Mesenchymal stem cell (in vitro differentiated cells and primary cell): ENCODE results near the gene POLR2F.
"Not testable (repeated sequence)": the region's sequence is repeated elsewhere in the genome, so short reads cannot be mapped to it uniquely, and the experiment has no call there.

Experiments used
- DNase-seq: peaks from one replicate; pipeline ENCODE4 v3.0.0-alpha.2; 2013
- H2AFZ ChIP-seq: one replicate; pipeline ENCODE4 v1.6.1; 2013; ENCODE audit warnings: low read depth, mild to moderate bottlenecking, control low read depth, inconsistent platforms, low read length, moderate library complexity
- H2AK5ac ChIP-seq: 2 replicates; pipeline ENCODE4 v1.6.1; 2013; ENCODE audit warnings: low read length, moderate library complexity, mild to moderate bottlenecking, inconsistent platforms; ENCODE audit not compliant: severe bottlenecking
- H2BK120ac ChIP-seq: one replicate; pipeline ENCODE4 v1.6.1; 2013; ENCODE audit warnings: low read depth, mild to moderate bottlenecking, inconsistent platforms, low read length, moderate library complexity
- H2BK12ac ChIP-seq, 2 experiments: one replicate each; pipeline ENCODE4 v1.6.1; 2013; ENCODE audit warnings: inconsistent platforms in 2 of 2, low read length in 2 of 2, mild to moderate bottlenecking in 2 of 2, moderate library complexity in 2 of 2, control low read depth in 1 of 2
- H2BK15ac ChIP-seq: one replicate; pipeline ENCODE4 v1.6.1; 2013; ENCODE audit warnings: mild to moderate bottlenecking, low read depth, inconsistent platforms; ENCODE audit not compliant: poor library complexity, severe bottlenecking
- H2BK5ac ChIP-seq: 2 replicates; pipeline ENCODE4 v1.6.1; 2013; ENCODE audit warnings: low read depth, mild to moderate bottlenecking, low read length, control low read depth, inconsistent platforms; ENCODE audit not compliant: poor library complexity, severe bottlenecking
- H3K14ac ChIP-seq, 2 experiments: one replicate each; pipeline ENCODE4 v1.6.1; 2013; ENCODE audit warnings: inconsistent platforms in 2 of 2, low read length in 2 of 2, control low read depth in 1 of 2, mild to moderate bottlenecking in 1 of 2, moderate library complexity in 1 of 2
- H3K18ac ChIP-seq, 2 experiments: one replicate each; pipeline ENCODE4 v1.6.1; 2013; ENCODE audit warnings: inconsistent platforms in 2 of 2, low read length in 2 of 2, control low read depth in 1 of 2, low read depth in 1 of 2, mild to moderate bottlenecking in 1 of 2
- H3K23ac ChIP-seq, 2 experiments: one replicate each; pipeline ENCODE4 v1.6.1; 2013; ENCODE audit warnings: inconsistent platforms in 2 of 2, low read length in 2 of 2, mild to moderate bottlenecking in 2 of 2, moderate library complexity in 2 of 2, control low read depth in 1 of 2
- H3K27ac ChIP-seq: 2 replicates; pipeline ENCODE4 v1.5.1; 2013; ENCODE audit warnings: mild to moderate bottlenecking, moderate library complexity, low read length, control low read depth, inconsistent platforms; ENCODE audit not compliant: poor library complexity, severe bottlenecking
- H3K27me3 ChIP-seq, 2 experiments: 2 replicates each; pipeline versions ENCODE4 v1.6.1 to v1.7.0; 2013; ENCODE audit warnings: low read length in 2 of 2, mild to moderate bottlenecking in 2 of 2, moderate library complexity in 2 of 2, control low read depth in 1 of 2, inconsistent platforms in 1 of 2; ENCODE audit not compliant: control insufficient read depth in 1 of 2, insufficient read depth in 1 of 2
- H3K36me3 ChIP-seq, 2 experiments: 2 replicates each; pipeline versions ENCODE4 v1.6.1 to v1.7.0; 2013; ENCODE audit warnings: low read length in 2 of 2, control low read depth in 1 of 2, inconsistent platforms in 1 of 2, low read depth in 1 of 2, mild to moderate bottlenecking in 1 of 2; ENCODE audit not compliant: insufficient read depth in 2 of 2, control insufficient read depth in 1 of 2
- H3K4ac ChIP-seq, 2 experiments: one replicate each; pipeline ENCODE4 v1.6.1; 2013; ENCODE audit warnings: inconsistent platforms in 2 of 2, low read length in 2 of 2, mild to moderate bottlenecking in 2 of 2, moderate library complexity in 2 of 2, control low read depth in 1 of 2, low read depth in 1 of 2
- H3K4me1 ChIP-seq: 2 replicates; pipeline ENCODE4 v1.6.1; 2013; ENCODE audit warnings: low read depth, low read length, control low read depth; ENCODE audit not compliant: control insufficient read depth, insufficient read depth
- H3K4me2 ChIP-seq: 2 replicates; pipeline ENCODE4 v1.6.1; 2013; ENCODE audit warnings: low read length, mild to moderate bottlenecking, inconsistent platforms; ENCODE audit not compliant: poor library complexity, severe bottlenecking
- H3K4me3 ChIP-seq, 2 experiments: 2 replicates each; pipeline versions ENCODE4 v1.5.1 to v1.7.0; 2013; ENCODE audit warnings: low read length in 2 of 2, mild to moderate bottlenecking in 2 of 2, control low read depth in 1 of 2, low read depth in 1 of 2; ENCODE audit not compliant: insufficient read depth in 1 of 2
- H3K79me1 ChIP-seq: replicated peaks from 2 replicates; pipeline ENCODE4 v1.6.1; 2013; ENCODE audit warnings: mild to moderate bottlenecking, control low read depth, low read length, inconsistent platforms; ENCODE audit not compliant: poor library complexity, severe bottlenecking
- H3K9ac ChIP-seq: 2 replicates; pipeline ENCODE4 v1.7.0; 2013; ENCODE audit warnings: mild to moderate bottlenecking, low read length, moderate library complexity
- H3K9me3 ChIP-seq: 2 replicates; pipeline ENCODE4 v1.7.0; 2013; ENCODE audit warnings: mild to moderate bottlenecking, low read length; ENCODE audit not compliant: control insufficient read depth
- H4K8ac ChIP-seq: one replicate; pipeline ENCODE4 v1.6.1; 2013; ENCODE audit warnings: inconsistent platforms, mild to moderate bottlenecking, low read length, moderate library complexity
- H4K91ac ChIP-seq: one replicate; pipeline ENCODE4 v1.6.1; 2013; ENCODE audit warnings: mild to moderate bottlenecking, low read length, inconsistent platforms
- WGBS: methylation state at CpG from one replicate; pipeline ENCODE4 v1.1.7; 2013; ENCODE audit warnings: mixed read lengths; 5-methylcytosine and 5-hydroxymethylcytosine counted together

Gene POLR2F

DNA sequence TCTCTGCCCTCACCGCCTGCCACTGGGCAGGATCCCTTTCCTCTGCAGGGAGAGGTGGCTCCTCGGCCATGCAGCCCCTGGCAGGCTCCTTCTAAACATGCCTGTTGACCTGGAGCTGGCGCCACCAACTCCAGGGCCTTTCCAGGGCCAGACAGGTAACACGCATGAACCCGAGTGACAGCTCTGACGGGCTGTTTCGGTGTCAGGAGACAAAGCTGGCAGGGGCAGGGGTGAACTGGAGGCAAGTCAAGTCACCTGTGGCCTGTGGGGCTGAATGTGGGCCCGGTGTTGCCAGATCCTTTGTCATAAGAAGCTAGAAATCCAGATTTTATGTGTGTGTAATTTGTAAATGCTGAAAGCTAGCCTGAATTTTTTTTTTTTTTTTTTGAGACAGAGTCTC lies 11.4 kb upstream of the POLR2F start:
- Histone ChIP-seq H3K9ac (no peak overlapping the region), H3K14ac (no peak overlapping the region), H3K4me1 (peaks cover 13% of the 10 kb centered on the region), H3K27ac (no peak overlapping the region), H3K79me1 (peaks cover 15% of the 10 kb centered on the region), H3K36me3 (peaks cover 65 to 74% of the 10 kb centered on the region in 2 experiments), H2BK5ac (no peak overlapping the region), H4K8ac (no peak overlapping the region), H2BK15ac (no peak overlapping the region), H2BK120ac (no peak overlapping the region), H2BK12ac (no peak overlapping the region), H3K4ac (no peak overlapping the region), H4K91ac (no peak overlapping the region), H2AFZ (no peak overlapping the region), H3K4me3 (no peak overlapping the region), H2AK5ac (no peak overlapping the region), H3K23ac (no peak overlapping the region), H3K27me3 (no peaks in the 10 kb centered on the region), H3K4me2 (no peak overlapping the region), H3K9me3 (no peaks in the 10 kb centered on the region), H3K18ac (no peak overlapping the region)
- DNase-seq: no peak
- 97% methylated on average over 8 of the region's 8 CpGs for WGBS

DNA sequence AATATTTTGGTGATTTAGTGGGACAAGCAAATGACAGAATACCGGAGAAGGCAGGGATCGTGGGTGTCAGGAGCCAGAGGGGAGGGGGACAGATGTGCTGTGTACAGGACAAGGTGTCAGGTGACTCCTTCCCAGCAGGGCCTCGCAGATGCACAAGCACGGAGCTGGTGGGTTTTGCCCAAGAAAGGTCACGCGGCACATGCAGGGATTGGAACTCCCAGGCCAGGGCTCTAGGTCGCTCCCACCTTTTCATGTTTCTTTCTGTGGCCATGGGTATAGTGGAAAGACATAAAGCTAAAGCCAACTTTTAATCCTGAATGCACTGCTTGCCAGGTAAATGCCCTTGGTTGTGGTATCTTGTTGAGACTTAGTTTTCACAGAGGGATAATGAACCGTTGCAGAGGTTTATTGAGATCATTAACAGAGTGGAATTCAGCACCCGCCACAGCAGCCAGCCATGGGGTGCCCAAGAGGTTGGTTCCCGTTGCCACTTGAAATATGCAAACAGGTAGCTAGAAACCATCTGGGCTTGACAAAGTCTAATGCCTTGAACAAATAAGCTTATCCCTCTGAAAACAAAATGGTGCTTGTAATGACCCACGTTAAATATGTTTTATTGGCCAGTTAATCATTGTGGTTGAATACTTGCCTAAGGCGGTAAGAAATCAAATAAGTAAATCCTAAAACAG lies 10.2 kb upstream of the POLR2F start:
- Histone ChIP-seq H3K27ac (peak overlapping the region; percentile 30), H3K36me3 (peaks cover 56 to 64% of the 10 kb centered on the region in 2 experiments), H2BK12ac (no peak overlapping the region), H3K4me2 (peak overlapping the region; percentile 26), H3K4me1 (peaks cover 13% of the 10 kb centered on the region), H3K14ac (no peak overlapping the region), H2BK5ac (peak overlapping the region; percentile 22), H3K79me1 (peaks cover 10% of the 10 kb centered on the region), H4K8ac (no peak overlapping the region), H2BK15ac (no peak overlapping the region), H3K9me3 (no peaks in the 10 kb centered on the region), H3K27me3 (no peaks in the 10 kb centered on the region), H3K18ac (no peak overlapping the region), H2AK5ac (no peak overlapping the region), H2BK120ac (no peak overlapping the region), H2AFZ (no peak overlapping the region), H3K23ac (peak overlapping the region in 1 of 2 experiments; percentile 26), H3K4ac (no peak overlapping the region), H3K4me3 (no peak overlapping the region), H3K9ac (no peak overlapping the region), H4K91ac (no peak overlapping the region)
- 95% methylated on average over 10 of the region's 12 CpGs for WGBS
- DNase-seq: no peak

DNA sequence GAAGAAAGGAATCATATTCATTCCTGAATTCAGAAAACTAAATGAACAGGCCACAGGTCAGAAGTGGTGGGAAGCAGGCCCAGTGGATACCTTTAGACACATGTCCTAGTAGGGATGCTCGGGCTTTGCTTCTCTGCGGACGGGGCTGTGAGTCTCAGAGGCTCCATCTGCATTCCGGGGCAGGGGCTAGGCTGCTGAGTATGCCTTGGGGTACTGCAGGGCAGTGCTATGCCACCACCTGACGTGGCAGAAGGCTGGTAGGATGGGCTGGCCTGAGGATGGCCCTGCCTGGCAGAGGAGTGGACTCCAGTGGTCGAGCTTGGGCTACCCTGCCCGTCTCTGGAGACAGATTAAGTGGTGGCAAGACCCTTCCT lies 9.7 kb upstream of the POLR2F start:
- H3K9ac ChIP-seq: no peak overlapping the region
- H3K9me3 ChIP-seq: no peaks in the 10 kb centered on the region
- WGBS: 90% methylated on average over 7 of the region's 7 CpGs
- peak overlapping the region; percentile 34 for H4K91ac ChIP-seq
- no peak overlapping the region for H2BK15ac ChIP-seq
- no peak overlapping the region for H2BK12ac ChIP-seq
- peak overlapping the region; percentile 70 for H2AK5ac ChIP-seq
- no peak overlapping the region for H3K14ac ChIP-seq
- no peak overlapping the region for H2BK5ac ChIP-seq
- no peak overlapping the region for H3K23ac ChIP-seq
- H3K4ac ChIP-seq: no peak overlapping the region
- peaks cover 10% of the 10 kb centered on the region for H3K79me1 ChIP-seq
- H3K18ac ChIP-seq: no peak overlapping the region
- H2BK120ac ChIP-seq: no peak overlapping the region
- H3K36me3 ChIP-seq: peaks cover 55 to 59% of the 10 kb centered on the region in 2 experiments
- H4K8ac ChIP-seq: no peak overlapping the region
- H3K27ac ChIP-seq: peak overlapping the region; percentile 45
- H2AFZ ChIP-seq: no peak overlapping the region
- DNase-seq: no peak
- H3K4me1 ChIP-seq: peaks cover 13% of the 10 kb centered on the region
- H3K27me3 ChIP-seq: no peaks in the 10 kb centered on the region
- no peak overlapping the region for H3K4me3 ChIP-seq
- no peak overlapping the region for H3K4me2 ChIP-seq

GRCh38 chr22:37944423-37944822 lies 9.1 kb upstream of the POLR2F start:
- Histone ChIP-seq H3K36me3 (peaks cover 49 to 53% of the 10 kb centered on the region in 2 experiments), H3K4me1 (peaks cover 13% of the 10 kb centered on the region), H2AK5ac (peak overlapping the region; percentile 19), H3K79me1 (peaks cover 10% of the 10 kb centered on the region)
- not testable (repeated sequence) for H3K27me3 ChIP-seq, H3K18ac ChIP-seq, H4K8ac ChIP-seq, H2BK120ac ChIP-seq, H3K23ac ChIP-seq, H2BK5ac ChIP-seq, H3K9me3 ChIP-seq, DNase-seq, H2BK12ac ChIP-seq, H3K4ac ChIP-seq, H4K91ac ChIP-seq, H3K9ac ChIP-seq, H2AFZ ChIP-seq, H3K4me2 ChIP-seq, H3K27ac ChIP-seq, H3K4me3 ChIP-seq, H2BK15ac ChIP-seq, H3K14ac ChIP-seq
- WGBS: 95% methylated on average over 11 of the region's 11 CpGs
